AG04449 (cell line): ENCODE data around the gene VPS8.

Experiments used
- CTCF ChIA-PET: fragments of 350-600 bp; formaldehyde crosslinking; extraction: SDS; loops from one replicate; lab custom pipeline; 2021; ENCODE audit warnings: antibody characterized with exemption; lab: Yijun Ruan, JAX
- POLR2A ChIA-PET: fragments of 400-600, 350-600 bp; formaldehyde crosslinking; extraction: SDS; loops from one replicate; lab custom pipeline; 2020; ENCODE audit warnings: antibody characterized with exemption, inconsistent platforms; lab: Yijun Ruan, JAX
- DNase-seq: peaks from one replicate; pipeline ENCODE4 v3.0.0-alpha.2; 2010; ENCODE audit warnings: low read depth, low spot score
- H3K4me3 ChIP-seq: 2 replicates; pipeline ENCODE4 v1.5.1; 2011; ENCODE audit warnings: low read depth, mild to moderate bottlenecking, control low read depth, low read length
- CTCF ChIP-seq: IDR thresholded peaks from one replicate; pipeline ENCODE4 v1.5.1; 2011; ENCODE audit warnings: mild to moderate bottlenecking, moderate library complexity, low read length, control low read depth, inconsistent platforms; ENCODE audit not compliant: insufficient read depth; ENCODE audit errors: missing control alignments

Gene VPS8

GRCh38 chr3:184811663-184811998 lies 335 bp upstream of the VPS8 start:
- peak overlapping the region; percentile 39 for H3K4me3 ChIP-seq
- no peak for TF ChIP-seq CTCF
- ChIA-PET CTCF (interaction anchor here (0.7 to 4.9 kb wide), 21 partner anchors 9 to 1926 kb away, joined by 3 to 70 read pairs (median 5); partner anchors contain the start of gene EPHB3), POLR2A (no interaction called here)
- DNase-seq: no peak

GRCh38 chr3:184812662-184813042 lies 686 bp downstream of the VPS8 start:
- POLR2A ChIA-PET: no interaction called here
- H3K4me3 ChIP-seq: peak overlapping the region; percentile 91
- no peak for DNase-seq
- CTCF ChIA-PET: interaction anchor here (1.0 to 4.9 kb wide), 14 partner anchors 8 to 252 kb away, joined by 3 to 70 read pairs (median 12); partner anchors contain the start of gene EPHB3
- no peak for TF ChIP-seq CTCF

- H3K4me3 ChIP-seq: peak overlapping the region; percentile 91
- CTCF ChIA-PET: interaction anchor here (0.6 to 4.9 kb wide), 4 partner anchors 10 to 1144 kb away, joined by 3 to 70 read pairs (median 20); partner anchors contain the start of gene EPHB3
- DNase-seq: no peak
- no peak for TF ChIP-seq CTCF
- POLR2A ChIA-PET: no interaction called here
These were observed 1.4 kb downstream of the VPS8 start for GRCh38 chr3:184813357-184813756.

GRCh38 chr3:184814214-184814613 lies 2.2 kb downstream of the VPS8 start:
- CTCF ChIA-PET: interaction anchor here (2.8 to 4.9 kb wide), 3 partner anchors 10 to 253 kb away, joined by 17 to 70 read pairs (median 23); partner anchors contain the start of gene EPHB3
- H3K4me3 ChIP-seq: no peak overlapping the region
- TF ChIP-seq CTCF: no peak
- POLR2A ChIA-PET: no interaction called here
- no peak for DNase-seq

GRCh38 chr3:184815046-184815930 lies 3.3 kb downstream of the VPS8 start:
- CTCF ChIA-PET: interaction anchor here (0.7 to 4.9 kb wide), 6 partner anchors 9 to 254 kb away, joined by 3 to 70 read pairs (median 16); partner anchors contain the start of gene EPHB3
- no peak for TF ChIP-seq CTCF
- no peak overlapping the region for H3K4me3 ChIP-seq
- DNase-seq: peak; percentile 37
- POLR2A ChIA-PET: interaction anchor here (0.7 kb wide), 1 partner anchor 31 kb away, joined by 3 read pairs; no protein-coding TSS in a partner anchor

- POLR2A ChIA-PET: no interaction called here
- DNase-seq: no peak
- CTCF ChIA-PET: interaction anchor here (1.2 to 1.9 kb wide), 4 partner anchors 13 to 256 kb away, joined by 3 to 14 read pairs (median 4); no protein-coding TSS in a partner anchor
- H3K4me3 ChIP-seq: no peak overlapping the region
- TF ChIP-seq CTCF: no peak
These were observed 4.6 kb downstream of the VPS8 start for GRCh38 chr3:184816614-184817013.
